ENCODE measurements around the gene BEST1. TPM values are rescaled to one million over a fixed set of nuclear protein-coding genes. Genes with fewer than 3 reads are reported as not detected.

The BEST1 gene
- total RNA-seq, 1 experiment from 2014 or later = 2.3 TPM

DNA sequence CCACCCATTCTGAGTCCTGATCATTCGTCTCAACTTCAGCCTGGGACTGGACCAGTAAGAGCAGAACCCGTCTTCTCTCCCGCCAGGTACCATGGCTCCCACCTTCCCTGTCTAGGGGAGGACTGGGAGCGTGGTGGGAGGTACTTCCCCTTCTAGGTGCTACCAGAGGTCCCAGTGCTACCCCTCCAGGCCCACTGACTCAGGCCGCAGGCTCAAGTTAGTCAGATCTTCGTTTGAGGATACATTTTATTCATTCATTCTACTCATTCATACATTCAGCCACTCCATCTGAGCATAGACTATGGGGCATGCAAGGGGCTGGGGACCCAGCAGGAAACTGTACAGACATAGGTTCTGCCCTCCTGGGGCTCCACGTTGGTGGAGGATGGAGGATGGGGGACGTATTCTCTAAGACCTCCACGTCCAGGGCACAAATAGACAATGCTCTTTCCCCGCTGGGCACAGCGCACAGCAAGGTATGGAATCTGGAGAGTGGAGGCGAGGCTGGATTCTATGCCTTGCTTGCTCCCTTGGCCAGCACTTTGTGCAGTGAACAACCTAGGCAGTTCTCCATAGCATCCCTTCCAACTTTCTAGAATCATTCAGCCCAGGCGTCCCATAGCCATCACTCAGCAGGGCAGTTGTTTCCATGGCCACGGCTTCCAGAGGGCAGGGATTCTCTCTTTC lies 31.8 kb upstream of the BEST1 start (continued):
- TF ChIP-seq, protein P1, sequence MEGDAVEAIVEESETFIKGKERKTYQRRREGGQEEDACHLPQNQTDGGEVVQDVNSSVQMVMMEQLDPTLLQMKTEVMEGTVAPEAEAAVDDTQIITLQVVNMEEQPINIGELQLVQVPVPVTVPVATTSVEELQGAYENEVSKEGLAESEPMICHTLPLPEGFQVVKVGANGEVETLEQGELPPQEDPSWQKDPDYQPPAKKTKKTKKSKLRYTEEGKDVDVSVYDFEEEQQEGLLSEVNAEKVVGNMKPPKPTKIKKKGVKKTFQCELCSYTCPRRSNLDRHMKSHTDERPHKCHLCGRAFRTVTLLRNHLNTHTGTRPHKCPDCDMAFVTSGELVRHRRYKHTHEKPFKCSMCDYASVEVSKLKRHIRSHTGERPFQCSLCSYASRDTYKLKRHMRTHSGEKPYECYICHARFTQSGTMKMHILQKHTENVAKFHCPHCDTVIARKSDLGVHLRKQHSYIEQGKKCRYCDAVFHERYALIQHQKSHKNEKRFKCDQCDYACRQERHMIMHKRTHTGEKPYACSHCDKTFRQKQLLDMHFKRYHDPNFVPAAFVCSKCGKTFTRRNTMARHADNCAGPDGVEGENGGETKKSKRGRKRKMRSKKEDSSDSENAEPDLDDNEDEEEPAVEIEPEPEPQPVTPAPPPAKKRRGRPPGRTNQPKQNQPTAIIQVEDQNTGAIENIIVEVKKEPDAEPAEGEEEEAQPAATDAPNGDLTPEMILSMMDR (IDR thresholded peaks at IDR 0.05 in 2 of 3, conservative IDR thresholded peaks at IDR 0.05 in 1 of 3; ENCODE audit: borderline replicate concordance in 1 of 3, insufficient read depth in 1 of 3, low read depth in 2 of 3, low read length in 2 of 3) = no peak
- no peak for TF ChIP-seq JUND (IDR thresholded peaks at IDR 0.05)

- no peak overlapping the region for H3K9ac ChIP-seq (ENCODE audit: low read length)
- H3K4me2 ChIP-seq (ENCODE audit: low read length) = no peak overlapping the region
- ChIA-PET POLR2A (no interaction called here), RAD21 (ENCODE audit: low non-redundant PET in 1 of 2, low total read pairs in 2 of 2, uncharacterized antibody in 2 of 2, unreplicated experiment in 2 of 2) (no interaction called here), CTCF (interaction anchor here (0.6 kb wide), 1 partner anchor 21 kb away, joined by 3 read pairs; no protein-coding TSS in a partner anchor)
- no TSS peak for BruUV-seq (replicated peaks)
- H3K4me3 ChIP-seq (replicated peaks in 1 of 2; ENCODE audit: low read depth in 1 of 2, low read length in 2 of 2) = no peak overlapping the region
- no peaks in the 10 kb centered on the region for H3K9me3 ChIP-seq (ENCODE audit: control insufficient read depth in 1 of 2, insufficient read depth in 1 of 2, low read depth in 1 of 2, low read length in 2 of 2)
- H3K36me3 ChIP-seq (ENCODE audit: control insufficient read depth in 1 of 2, insufficient read depth in 2 of 2, low read length in 2 of 2) = no peaks in the 10 kb centered on the region
- no peak overlapping the region for H3K27ac ChIP-seq (ENCODE audit: low read depth, low read length)
- H3K27me3 ChIP-seq (ENCODE audit: insufficient read depth, low read length) = no peaks in the 10 kb centered on the region
- intact Hi-C loops (cut with micrococcal nuclease) = no loop called here
- no peak for TF ChIP-seq POLR2AphosphoS5 (IDR thresholded peaks at IDR 0.05; ENCODE audit: low read depth, low read length)
- DNase-seq (ENCODE audit: low read depth, low spot score) (no peak), ATAC-seq (no peak)
- no peak overlapping the region for H2AFZ ChIP-seq (ENCODE audit: low read depth, low read length, poor library complexity, severe bottlenecking)
- no peaks in the 10 kb centered on the region for H4K20me1 ChIP-seq (ENCODE audit: insufficient read depth)
- no peaks in the 10 kb centered on the region for H3K79me2 ChIP-seq (ENCODE audit: insufficient read depth, low read length)
- H3K4me1 ChIP-seq (ENCODE audit: control insufficient read depth in 1 of 2, insufficient read depth in 2 of 2, low read length in 2 of 2) = peaks cover 5 to 16% of the 10 kb centered on the region in 2 experiments; a peak in 3 of 4 replicates
- no peaks in the 10 kb centered on the region for H3K9me2 ChIP-seq (ENCODE audit: insufficient read depth)
Measured at GRCh38 chr11:61918938-61919704, 31.0 kb upstream of the BEST1 start.

Measured in HCT116 (cell line).